Keratinocyte (primary cell): ENCODE results near the gene MLLT3. TPM values are rescaled to one million over a fixed set of nuclear protein-coding genes. Genes with fewer than 3 reads are reported as not detected.

Source experiments
- DNase-seq: peaks from one replicate; pipeline ENCODE4 v3.0.0-alpha.2; 2011; ENCODE audit warnings: low read depth, missing footprints, low spot score
- FAIRE-seq: peaks from 2 replicates; lab custom pipeline; 2011; peaks lifted over from hg19 to GRCh38; lab: Jason Lieb, UNC
- H2AFZ ChIP-seq: 2 replicates; pipeline ENCODE4 v1.6.0; 2012; ENCODE audit warnings: low read length, control low read depth, inconsistent platforms; ENCODE audit not compliant: control insufficient read depth
- H3K27ac ChIP-seq: 2 replicates; pipeline ENCODE4 v1.5.1; 2011; ENCODE audit warnings: low read length; ENCODE audit not compliant: control insufficient read depth, insufficient read depth
- H3K27me3 ChIP-seq: 3 replicates; pipeline ENCODE4 v1.6.0; 2011; ENCODE audit warnings: low read length; ENCODE audit not compliant: control insufficient read depth, insufficient read depth; ENCODE audit errors: extremely low read depth
- H3K36me3 ChIP-seq, 2 experiments: 2 replicates in 1 of 2; 3 replicates in 1 of 2; pipeline ENCODE4 v1.5.1; 2011; ENCODE audit warnings: low read length in 2 of 2, mild to moderate bottlenecking in 1 of 2; ENCODE audit not compliant: control insufficient read depth in 2 of 2, insufficient read depth in 2 of 2; ENCODE audit errors: extremely low read depth in 1 of 2
- H3K4me1 ChIP-seq: 3 replicates; pipeline ENCODE4 v1.5.1; 2011; ENCODE audit warnings: low read length; ENCODE audit not compliant: control insufficient read depth, insufficient read depth; ENCODE audit errors: extremely low read depth
- H3K4me2 ChIP-seq: 3 replicates; pipeline ENCODE4 v1.6.0; 2011; ENCODE audit warnings: low read depth, low read length; ENCODE audit not compliant: control insufficient read depth, insufficient read depth; ENCODE audit errors: extremely low read depth
- H3K4me3 ChIP-seq, 3 experiments: fragments of 200-600 bp in 1 of 3; sonication (generic) in 1 of 3; 2 replicates in 2 of 3; 3 replicates in 1 of 3; pipeline ENCODE4 v1.5.1; 2011 to 2016; ENCODE audit warnings: low read length in 3 of 3, mild to moderate bottlenecking in 3 of 3, control low read depth in 2 of 3, inconsistent platforms in 1 of 3, low read depth in 1 of 3, mixed read lengths in 1 of 3, mixed run types in 1 of 3, moderate library complexity in 1 of 3; ENCODE audit not compliant: control insufficient read depth in 2 of 3, insufficient read depth in 2 of 3; ENCODE audit errors: extremely low read depth in 1 of 3
- H3K79me2 ChIP-seq: 2 replicates; pipeline ENCODE4 v1.6.0; 2012; ENCODE audit warnings: low read length; ENCODE audit not compliant: control insufficient read depth, insufficient read depth
- H3K9ac ChIP-seq: 3 replicates; pipeline ENCODE4 v1.6.0; 2011; ENCODE audit warnings: low read length; ENCODE audit not compliant: control insufficient read depth, insufficient read depth; ENCODE audit errors: extremely low read depth
- H3K9me1 ChIP-seq: 3 replicates; pipeline ENCODE4 v1.6.0; 2011; ENCODE audit warnings: low read length; ENCODE audit not compliant: control insufficient read depth, insufficient read depth; ENCODE audit errors: extremely low read depth
- H3K9me3 ChIP-seq: 2 replicates; pipeline ENCODE4 v1.5.1; 2012; ENCODE audit warnings: low read depth, low read length; ENCODE audit not compliant: control insufficient read depth
- H4K20me1 ChIP-seq: 3 replicates; pipeline ENCODE4 v1.6.0; 2011; ENCODE audit warnings: low read length; ENCODE audit not compliant: control insufficient read depth, insufficient read depth; ENCODE audit errors: extremely low read depth
- EZH2 ChIP-seq: IDR thresholded peaks from one replicate; pipeline ENCODE4 v1.6.1; 2012; ENCODE audit warnings: inconsistent platforms, mild to moderate bottlenecking, low read length, moderate library complexity
- dilution Hi-C: fragments of 300-500 bp; cut with MboI; formaldehyde crosslinking; loops from one replicate; pipeline ENCODE4 v1.7.0; 2020; ENCODE audit warnings: low sequenced_read_pairs; ENCODE audit not compliant: extremely low pct_ligation_motif_present
- polyA plus RNA-seq, 5 experiments: library from polyadenylated mRNA; depleted of rRNA in 3 of 5; stranded (reverse) in 3 of 5; stranded (forward) in 1 of 5; unstranded in 1 of 5; fragments of >200 nt; gene quantifications; 1 replicate in 1 of 5; 2 replicates in 3 of 5; 3 replicates in 1 of 5; pipeline versions ENCODE4 v1.2.1 to v1.2.3, GENCODE V29; 2011 to 2012; ENCODE audit warnings: missing spikeins in 2 of 5, low read depth in 1 of 5, low replicate concordance in 1 of 5
- TF ChIP-seq, protein P1 (sequence below), 3 experiments: IDR thresholded peaks in 1 of 3; conservative IDR thresholded peaks in 1 of 3; optimal IDR thresholded peaks in 1 of 3; 2 replicates in 2 of 3; 3 replicates in 1 of 3; pipeline versions ENCODE3 to v1.5.1; 2011; ENCODE audit warnings: low read length in 3 of 3, mild to moderate bottlenecking in 3 of 3, moderate library complexity in 2 of 3, control low read depth in 1 of 3, inconsistent platforms in 1 of 3; ENCODE audit not compliant: insufficient read depth in 2 of 3; ENCODE audit errors: extremely low read depth in 1 of 3

Gene MLLT3
- polyA plus RNA-seq, 1 donor (not counting 4 experiments of a cell fraction or from before 2014, with no cell fraction given) = 17.0 TPM

- H4K20me1 ChIP-seq = no peaks in the 10 kb centered on the region
- TF ChIP-seq, protein P1, sequence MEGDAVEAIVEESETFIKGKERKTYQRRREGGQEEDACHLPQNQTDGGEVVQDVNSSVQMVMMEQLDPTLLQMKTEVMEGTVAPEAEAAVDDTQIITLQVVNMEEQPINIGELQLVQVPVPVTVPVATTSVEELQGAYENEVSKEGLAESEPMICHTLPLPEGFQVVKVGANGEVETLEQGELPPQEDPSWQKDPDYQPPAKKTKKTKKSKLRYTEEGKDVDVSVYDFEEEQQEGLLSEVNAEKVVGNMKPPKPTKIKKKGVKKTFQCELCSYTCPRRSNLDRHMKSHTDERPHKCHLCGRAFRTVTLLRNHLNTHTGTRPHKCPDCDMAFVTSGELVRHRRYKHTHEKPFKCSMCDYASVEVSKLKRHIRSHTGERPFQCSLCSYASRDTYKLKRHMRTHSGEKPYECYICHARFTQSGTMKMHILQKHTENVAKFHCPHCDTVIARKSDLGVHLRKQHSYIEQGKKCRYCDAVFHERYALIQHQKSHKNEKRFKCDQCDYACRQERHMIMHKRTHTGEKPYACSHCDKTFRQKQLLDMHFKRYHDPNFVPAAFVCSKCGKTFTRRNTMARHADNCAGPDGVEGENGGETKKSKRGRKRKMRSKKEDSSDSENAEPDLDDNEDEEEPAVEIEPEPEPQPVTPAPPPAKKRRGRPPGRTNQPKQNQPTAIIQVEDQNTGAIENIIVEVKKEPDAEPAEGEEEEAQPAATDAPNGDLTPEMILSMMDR (optimal IDR thresholded peaks at IDR 0.05 in 1 of 3, IDR thresholded peaks at IDR 0.05 in 1 of 3, conservative IDR thresholded peaks at IDR 0.05 in 1 of 3; ENCODE audit: extremely low read depth in 1 of 3, insufficient read depth in 2 of 3, low read length in 3 of 3) = no peak
- TF ChIP-seq EZH2 = no peak
- H2AFZ ChIP-seq = no peak overlapping the region
- H3K27me3 ChIP-seq = no peaks in the 10 kb centered on the region
- no peak for DNase-seq
- no peak overlapping the region for H3K9ac ChIP-seq
- no peak overlapping the region for H3K27ac ChIP-seq
- no peak overlapping the region for H3K4me2 ChIP-seq
- H3K4me1 ChIP-seq = peaks cover 54% of the 10 kb centered on the region
- FAIRE-seq = no peak
- no peaks in the 10 kb centered on the region for H3K9me3 ChIP-seq
- H3K79me2 ChIP-seq = no peaks in the 10 kb centered on the region
- H3K9me1 ChIP-seq = no peaks in the 10 kb centered on the region
- H3K4me3 ChIP-seq = no peak overlapping the region
- no peaks in the 10 kb centered on the region for H3K36me3 ChIP-seq
- dilution Hi-C loops = no loop called here
Measured at GRCh38 chr9:20317701-20318100, 304.6 kb downstream of the MLLT3 start.

DNA sequence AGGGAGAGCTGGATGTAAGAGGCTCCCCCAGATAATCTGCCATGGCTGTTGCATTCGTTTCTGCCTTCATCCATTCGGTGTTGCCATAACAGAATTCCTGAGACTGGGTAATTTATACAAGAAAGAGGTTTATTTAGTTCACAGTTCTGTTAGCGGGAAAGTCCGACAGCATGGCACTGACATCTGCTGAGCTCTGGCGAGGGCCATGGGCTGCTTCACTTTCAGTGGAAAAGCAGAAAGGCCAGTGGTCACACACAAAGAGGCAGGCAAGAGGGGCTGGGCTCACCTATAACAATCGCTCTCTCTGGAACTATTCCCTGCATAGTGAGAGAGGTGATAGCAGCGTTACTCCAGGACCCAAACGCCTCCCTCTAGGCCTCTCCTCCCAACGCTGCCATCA lies 305.9 kb downstream of the MLLT3 start:
- no peak for TF ChIP-seq EZH2
- TF ChIP-seq, protein P1 (optimal IDR thresholded peaks at IDR 0.05 in 1 of 3, IDR thresholded peaks at IDR 0.05 in 1 of 3, conservative IDR thresholded peaks at IDR 0.05 in 1 of 3; ENCODE audit: extremely low read depth in 1 of 3, insufficient read depth in 2 of 3, low read length in 3 of 3) = no peak

More for the DNA sequence above, 305.9 kb downstream of the MLLT3 start:
- Histone ChIP-seq H3K4me3 (no peak overlapping the region), H3K9me3 (no peaks in the 10 kb centered on the region), H3K4me2 (no peak overlapping the region), H3K9me1 (no peaks in the 10 kb centered on the region), H2AFZ (no peak overlapping the region), H3K9ac (no peak overlapping the region), H3K27me3 (no peaks in the 10 kb centered on the region), H3K4me1 (peaks cover 47% of the 10 kb centered on the region), H3K36me3 (no peaks in the 10 kb centered on the region), H3K79me2 (no peaks in the 10 kb centered on the region), H4K20me1 (no peaks in the 10 kb centered on the region), H3K27ac (no peak overlapping the region)
- DNase-seq (no peak), FAIRE-seq (no peak)
- dilution Hi-C loops = no loop called here
